Neural progenitor cell (in vitro differentiated cells): ENCODE data around the gene GOLT1A.

ENCODE experiments used
- CTCF ChIP-seq: fragments of 200-600 bp; sonication (generic); IDR thresholded peaks from 2 replicates; pipeline ENCODE4 v1.5.1; 2017; ENCODE audit warnings: antibody characterized with exemption, mild to moderate bottlenecking
- EZH2 ChIP-seq: fragments of 200-600 bp; sonication (generic); IDR thresholded peaks from 2 replicates; pipeline ENCODE4 v1.6.1; 2017; ENCODE audit warnings: antibody characterized with exemption, mild to moderate bottlenecking, moderate library complexity
- EZH2phosphoT487 ChIP-seq: fragments of 200-600 bp; sonication (generic); IDR thresholded peaks from 2 replicates; pipeline ENCODE4 v1.6.1; 2017; ENCODE audit warnings: antibody characterized with exemption

GRCh38 chr1:204222764-204223055 lies 8.9 kb upstream of the GOLT1A start:
- TF ChIP-seq CTCF (no peak), EZH2 (no peak), EZH2phosphoT487 (no peak)
